ENCODE measurements around the gene TXLNA. TPM values are rescaled to one million over a fixed set of nuclear protein-coding genes. Genes with fewer than 3 reads are reported as not detected.

The TXLNA gene
- total RNA-seq, 1 experiment from 2014 or later: 67.3 TPM

GRCh38 chr1:32234792-32235191 lies 55.3 kb downstream of the TXLNA start:
- no peak overlapping the region for H3K23ac ChIP-seq (ENCODE audit: insufficient read length, low read depth, low read length)
- no peak overlapping the region for H2BK12ac ChIP-seq (ENCODE audit: insufficient read length, low read depth, low read length)
- no peak overlapping the region for H3K4ac ChIP-seq (ENCODE audit: low read depth, low read length)
- peaks cover 6% of the 10 kb centered on the region for H3K23me2 ChIP-seq (ENCODE audit: insufficient read length, low read depth, low read length, poor library complexity, severe bottlenecking)
- TF ChIP-seq, protein P1, sequence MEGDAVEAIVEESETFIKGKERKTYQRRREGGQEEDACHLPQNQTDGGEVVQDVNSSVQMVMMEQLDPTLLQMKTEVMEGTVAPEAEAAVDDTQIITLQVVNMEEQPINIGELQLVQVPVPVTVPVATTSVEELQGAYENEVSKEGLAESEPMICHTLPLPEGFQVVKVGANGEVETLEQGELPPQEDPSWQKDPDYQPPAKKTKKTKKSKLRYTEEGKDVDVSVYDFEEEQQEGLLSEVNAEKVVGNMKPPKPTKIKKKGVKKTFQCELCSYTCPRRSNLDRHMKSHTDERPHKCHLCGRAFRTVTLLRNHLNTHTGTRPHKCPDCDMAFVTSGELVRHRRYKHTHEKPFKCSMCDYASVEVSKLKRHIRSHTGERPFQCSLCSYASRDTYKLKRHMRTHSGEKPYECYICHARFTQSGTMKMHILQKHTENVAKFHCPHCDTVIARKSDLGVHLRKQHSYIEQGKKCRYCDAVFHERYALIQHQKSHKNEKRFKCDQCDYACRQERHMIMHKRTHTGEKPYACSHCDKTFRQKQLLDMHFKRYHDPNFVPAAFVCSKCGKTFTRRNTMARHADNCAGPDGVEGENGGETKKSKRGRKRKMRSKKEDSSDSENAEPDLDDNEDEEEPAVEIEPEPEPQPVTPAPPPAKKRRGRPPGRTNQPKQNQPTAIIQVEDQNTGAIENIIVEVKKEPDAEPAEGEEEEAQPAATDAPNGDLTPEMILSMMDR (conservative IDR thresholded peaks at IDR 0.05): no peak
- H3K14ac ChIP-seq (ENCODE audit: insufficient read depth, low read length): no peak overlapping the region
- no peak overlapping the region for H4K91ac ChIP-seq (ENCODE audit: insufficient read length, low read depth, low read length)
- no peaks in the 10 kb centered on the region for H3K79me1 ChIP-seq (ENCODE audit: insufficient read depth, low read depth, low read length, poor library complexity, severe bottlenecking)
- no peaks in the 10 kb centered on the region for H3K9me3 Mint-ChIP-seq
- H2BK15ac ChIP-seq (ENCODE audit: low read depth, low read length): no peak overlapping the region
- H3K4me2 ChIP-seq (ENCODE audit: insufficient read depth, insufficient read length, low read length): no peak overlapping the region
- no peaks in the 10 kb centered on the region for H3K79me2 ChIP-seq (ENCODE audit: insufficient read depth, low read length)
- H3K4me1 Mint-ChIP-seq: peaks cover 10 to 12% of the 10 kb centered on the region in 2 experiments
- peak; percentile 53 for DNase-seq
- H3K36me3 Mint-ChIP-seq (ENCODE audit: insufficient read depth in 1 of 3, low read depth in 3 of 3): peaks cover 7 to 48% (median 15%) of the 10 kb centered on the region in 3 experiments; a peak in 6 of 7 replicates
- H3K4me1 ChIP-seq (ENCODE audit: insufficient read depth, low read length): no peaks in the 10 kb centered on the region
- no peak overlapping the region for H2BK20ac ChIP-seq (ENCODE audit: low read depth, low read length, poor library complexity, severe bottlenecking)
- no peak overlapping the region for H2AK5ac ChIP-seq (ENCODE audit: insufficient read length, low read length)
- no peak overlapping the region for H4K5ac ChIP-seq (ENCODE audit: insufficient read length, low read depth, low read length)
- WGBS (ENCODE audit: extremely low coverage, insufficient read length, low lambda C conversion rate): no CpG with 5 or more reads among the region's 7 CpGs
- no peak overlapping the region for H3K56ac ChIP-seq (ENCODE audit: insufficient read length, low read depth, low read length)
- H3K18ac ChIP-seq (ENCODE audit: insufficient read length, low read depth, low read length): no peak overlapping the region
- H3K9me3 ChIP-seq (ENCODE audit: control insufficient read depth, low read depth, low read length): no peaks in the 10 kb centered on the region
- no peak overlapping the region for H3K9ac ChIP-seq (ENCODE audit: extremely low read depth, insufficient read length, low read length)
- no peak overlapping the region for H3K4me3 Mint-ChIP-seq
- H2BK120ac ChIP-seq (ENCODE audit: low read depth, low read length, poor library complexity, severe bottlenecking): no peak overlapping the region
- 0 out of 7 replicates have a peak overlapping the region, but pooled peaks of 2 of the 3 experiments have one; percentile 16 to 53 for H3K27ac Mint-ChIP-seq
- H4K20me1 ChIP-seq (ENCODE audit: control insufficient read depth, insufficient read depth, insufficient read length): no peaks in the 10 kb centered on the region
- H3T11ph ChIP-seq (ENCODE audit: low read length): no peak overlapping the region
- H2AFZ ChIP-seq (ENCODE audit: low read length): no peak overlapping the region
- H3K27me3 ChIP-seq (ENCODE audit: insufficient read depth, low read length): no peaks in the 10 kb centered on the region
- H3K27ac ChIP-seq (ENCODE audit: insufficient read length, low read depth, low read length): no peak overlapping the region
- H4K8ac ChIP-seq (replicated peaks; ENCODE audit: insufficient read length, low read depth, low read length): no peak overlapping the region
- H3K27me3 Mint-ChIP-seq (ENCODE audit: low read depth): no peaks in the 10 kb centered on the region
- H2BK5ac ChIP-seq (ENCODE audit: insufficient read length, low read length): no peak overlapping the region

Data from H9 (cell line).